GM10266 (cell line): ENCODE results near the gene TSEN2.

Experiments
- DNase-seq: peaks from one replicate; pipeline ENCODE4 v3.0.0; 2012; ENCODE audit errors: extremely low spot score
- TF ChIP-seq, protein P1 (sequence below): IDR thresholded peaks from 2 replicates; pipeline ENCODE4 v1.5.1; 2012; ENCODE audit warnings: mild to moderate bottlenecking, low read depth; ENCODE audit not compliant: control insufficient read depth, insufficient read depth; ENCODE audit errors: missing control alignments

TSEN2 gene

DNA sequence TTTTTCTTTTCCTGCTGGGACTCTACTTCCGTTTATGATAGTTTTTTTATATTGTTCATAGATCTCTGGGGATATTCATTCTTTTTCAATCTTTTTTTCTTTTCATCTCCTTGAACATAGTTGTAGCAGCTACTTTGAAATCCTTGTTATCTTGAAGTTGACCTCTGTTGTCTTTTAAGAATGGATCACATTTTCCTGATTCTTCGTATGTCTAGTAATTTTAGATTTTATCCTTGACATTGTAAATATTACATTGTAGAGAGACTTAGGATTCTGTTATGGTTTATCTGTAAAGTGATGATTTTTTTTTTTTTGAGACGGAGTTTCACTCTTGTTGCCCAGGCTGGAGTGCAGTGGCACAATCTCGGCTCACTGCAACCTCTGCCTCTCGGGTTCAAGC, 93.1 kb downstream of the TSEN2 start:
- TF ChIP-seq, protein P1, sequence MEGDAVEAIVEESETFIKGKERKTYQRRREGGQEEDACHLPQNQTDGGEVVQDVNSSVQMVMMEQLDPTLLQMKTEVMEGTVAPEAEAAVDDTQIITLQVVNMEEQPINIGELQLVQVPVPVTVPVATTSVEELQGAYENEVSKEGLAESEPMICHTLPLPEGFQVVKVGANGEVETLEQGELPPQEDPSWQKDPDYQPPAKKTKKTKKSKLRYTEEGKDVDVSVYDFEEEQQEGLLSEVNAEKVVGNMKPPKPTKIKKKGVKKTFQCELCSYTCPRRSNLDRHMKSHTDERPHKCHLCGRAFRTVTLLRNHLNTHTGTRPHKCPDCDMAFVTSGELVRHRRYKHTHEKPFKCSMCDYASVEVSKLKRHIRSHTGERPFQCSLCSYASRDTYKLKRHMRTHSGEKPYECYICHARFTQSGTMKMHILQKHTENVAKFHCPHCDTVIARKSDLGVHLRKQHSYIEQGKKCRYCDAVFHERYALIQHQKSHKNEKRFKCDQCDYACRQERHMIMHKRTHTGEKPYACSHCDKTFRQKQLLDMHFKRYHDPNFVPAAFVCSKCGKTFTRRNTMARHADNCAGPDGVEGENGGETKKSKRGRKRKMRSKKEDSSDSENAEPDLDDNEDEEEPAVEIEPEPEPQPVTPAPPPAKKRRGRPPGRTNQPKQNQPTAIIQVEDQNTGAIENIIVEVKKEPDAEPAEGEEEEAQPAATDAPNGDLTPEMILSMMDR: no peak
- no peak for DNase-seq

GRCh38 chr3:12578742-12579141, 94.5 kb downstream of the TSEN2 start:
- TF ChIP-seq, protein P1: no peak
- DNase-seq: no peak

GRCh38 chr3:12579456-12579855, 95.2 kb downstream of the TSEN2 start:
- TF ChIP-seq, protein P1: no peak
- DNase-seq: no peak

DNA sequence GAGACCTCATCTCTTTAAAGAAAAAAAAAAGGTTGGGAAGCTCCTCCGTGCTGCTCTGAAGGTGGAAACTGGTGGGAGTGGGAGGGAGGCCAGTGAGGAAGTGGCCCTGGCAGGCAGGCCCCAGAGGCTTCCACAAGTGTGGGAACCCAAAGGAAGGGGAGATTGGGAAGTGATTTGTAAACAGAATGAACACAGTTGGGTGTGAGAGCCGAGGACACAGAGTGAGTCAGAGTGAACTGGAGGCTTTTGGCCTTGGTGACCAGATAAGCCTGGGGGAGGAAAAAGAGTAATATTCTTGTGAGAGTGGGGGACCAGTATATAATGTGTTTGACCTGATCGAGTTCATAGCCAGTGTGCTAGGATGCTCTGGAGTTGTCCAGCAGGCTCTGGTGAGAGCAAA, 95.6 kb downstream of the TSEN2 start:
- TF ChIP-seq, protein P1: no peak
- no peak for DNase-seq

DNA sequence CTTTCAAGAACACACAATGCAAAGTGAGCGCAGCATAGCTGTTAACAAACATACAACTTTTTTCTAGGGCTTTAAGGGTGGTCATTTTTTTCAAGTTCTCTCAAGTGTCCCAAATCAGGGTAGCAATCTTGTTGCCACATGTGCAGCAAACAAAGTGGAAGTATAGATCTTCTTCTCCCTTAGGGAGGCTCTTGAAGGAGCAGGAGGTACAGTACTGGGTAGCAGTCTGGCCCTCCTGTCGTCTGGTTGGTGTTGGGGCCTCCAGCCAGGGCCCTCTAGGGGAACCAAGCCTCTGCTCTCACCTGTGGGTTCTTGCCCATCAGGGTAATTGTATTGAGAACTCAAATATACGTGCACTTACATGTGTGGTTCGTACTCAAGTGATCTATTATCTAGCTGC, 98.5 kb downstream of the TSEN2 start:
- TF ChIP-seq, protein P1: no peak
- DNase-seq: no peak
